Common myeloid progenitor, CD34-positive (primary cell): Measurements from ENCODE around the gene FAM153A. TPM values are rescaled to one million over a fixed set of nuclear protein-coding genes. Genes with fewer than 3 reads are reported as not detected.
"Not testable (repeated sequence)": the region's sequence is repeated elsewhere in the genome, so short reads cannot be mapped to it uniquely, and the experiment has no call there.

Source experiments
- CTCF ChIA-PET: fragments of 350-600 bp; sonication (Branson Sonifier 250); formaldehyde crosslinking; loops from one replicate; lab custom pipeline; 2021; ENCODE audit warnings: antibody characterized with exemption; lab: Charles Lee
- POLR2A ChIA-PET: fragments of 350-600 bp; sonication (Branson Sonifier 250); formaldehyde crosslinking; loops from one replicate; lab custom pipeline; 2021; ENCODE audit warnings: antibody characterized with exemption; lab: Charles Lee
- DNase-seq, 3 donors: peaks; one replicate each; pipeline versions ENCODE4 v3.0.0 to v3.0.0-alpha.2; 2013
- H3K27ac ChIP-seq, 2 experiments: 1 replicate in 1 of 2; 2 replicates in 1 of 2; pipeline ENCODE4 v1.7.0; 2013; ENCODE audit warnings: inconsistent platforms in 2 of 2, low read length in 2 of 2, mild to moderate bottlenecking in 2 of 2, low read depth in 1 of 2, moderate library complexity in 1 of 2; ENCODE audit not compliant: severe bottlenecking in 2 of 2, insufficient read depth in 1 of 2, poor library complexity in 1 of 2
- H3K27me3 ChIP-seq, 5 experiments: replicated peaks in 2 of 5; 1 replicate in 3 of 5; 2 replicates in 2 of 5; pipeline versions ENCODE4 v1.6.1 to v1.7.0; 2013; ENCODE audit warnings: low read length in 4 of 5, mild to moderate bottlenecking in 2 of 5, moderate library complexity in 2 of 5, inconsistent platforms in 1 of 5; ENCODE audit not compliant: insufficient read depth in 5 of 5, control insufficient read depth in 4 of 5
- H3K36me3 ChIP-seq, 4 experiments: 1 replicate in 2 of 4; 2 replicates in 2 of 4; pipeline versions ENCODE4 v1.6.1 to v1.7.0; 2013; ENCODE audit warnings: low read length in 3 of 4, control low read depth in 1 of 4, mild to moderate bottlenecking in 1 of 4; ENCODE audit not compliant: control insufficient read depth in 4 of 4, insufficient read depth in 4 of 4
- H3K4me1 ChIP-seq, 4 experiments: 1 replicate in 3 of 4; 2 replicates in 1 of 4; pipeline versions ENCODE4 v1.6.1 to v1.7.1; 2013; ENCODE audit warnings: low read length in 3 of 4, mild to moderate bottlenecking in 3 of 4, control low read depth in 1 of 4, inconsistent platforms in 1 of 4, moderate library complexity in 1 of 4; ENCODE audit not compliant: control insufficient read depth in 4 of 4, insufficient read depth in 4 of 4; ENCODE audit errors: control extremely low read depth in 1 of 4
- H3K4me3 ChIP-seq, 7 experiments: 1 replicate in 4 of 7; 2 replicates in 3 of 7; pipeline versions ENCODE4 v1.5.1 to v1.7.0; 2013; ENCODE audit warnings: mild to moderate bottlenecking in 7 of 7, low read length in 6 of 7, moderate library complexity in 6 of 7, inconsistent platforms in 2 of 7, low read depth in 2 of 7, control low read depth in 1 of 7; ENCODE audit not compliant: insufficient read depth in 4 of 7, control insufficient read depth in 1 of 7; ENCODE audit errors: extremely low read depth in 1 of 7
- H3K9me3 ChIP-seq, 5 experiments: 1 replicate in 4 of 5; 2 replicates in 1 of 5; pipeline versions ENCODE4 v1.6.1 to v1.7.1; 2013; ENCODE audit warnings: low read length in 4 of 5, mild to moderate bottlenecking in 2 of 5, inconsistent platforms in 1 of 5, low read depth in 1 of 5, moderate library complexity in 1 of 5; ENCODE audit not compliant: control insufficient read depth in 4 of 5, insufficient read depth in 2 of 5; ENCODE audit errors: control extremely low read depth in 1 of 5
- WGBS: methylation state at CpG from one replicate; pipeline ENCODE4 v1.1.5; 2013; ENCODE audit not compliant: insufficient coverage; 5-methylcytosine and 5-hydroxymethylcytosine counted together
- polyA plus RNA-seq: library from polyadenylated mRNA; unstranded; fragments of 120-200 nt; gene quantifications from one replicate; pipeline ENCODE4 v1.2.1, GENCODE V29; 2013

Gene FAM153A
- polyA plus RNA-seq, result 1.0 TPM

GRCh38 chr5:177782792-177783633 is at the start of gene FAM153A:
TSS of gene FAM153A (minus strand) at chr5:177782899.
- no CpG with 5 or more reads among the region's 67 CpGs for WGBS
- H3K27me3 ChIP-seq, H3K4me1 ChIP-seq, CTCF ChIA-PET, POLR2A ChIA-PET, H3K27ac ChIP-seq, H3K36me3 ChIP-seq, H3K9me3 ChIP-seq: not testable (repeated sequence)
- peak in 2 of 3 donors; percentile 1 to 6 for DNase-seq
- H3K4me3 ChIP-seq, result peak within 1 kb of the TSS in 1 of 7 experiments; percentile 55

DNA sequence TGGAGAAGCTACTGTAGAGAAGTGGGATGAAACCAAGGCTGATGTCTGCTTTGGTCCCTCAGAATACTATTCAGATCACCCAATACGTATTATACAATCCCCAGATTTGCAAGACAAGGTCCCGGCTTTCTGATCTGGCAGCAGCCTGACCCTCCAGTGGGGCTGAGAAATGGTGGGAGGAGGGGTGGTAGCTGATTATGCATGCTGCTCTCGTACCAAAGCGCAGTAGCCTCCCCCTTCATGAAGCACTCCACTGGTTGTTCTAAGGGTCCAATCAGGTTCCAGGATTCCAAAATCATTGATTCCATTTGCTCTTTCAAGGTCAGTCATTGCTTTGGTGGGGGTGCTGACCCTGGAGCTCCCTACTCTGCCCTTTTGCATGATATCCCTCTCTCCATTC is 49.6 kb upstream of the FAM153A start:
- H3K4me3 ChIP-seq, H3K27ac ChIP-seq, H3K4me1 ChIP-seq, H3K9me3 ChIP-seq, CTCF ChIA-PET, POLR2A ChIA-PET, H3K36me3 ChIP-seq, H3K27me3 ChIP-seq, DNase-seq: not testable (repeated sequence)
- no CpG with 5 or more reads among the region's 4 CpGs for WGBS

GRCh38 chr5:177826073-177826472 is 43.4 kb upstream of the FAM153A start:
- CTCF ChIA-PET, result not testable (repeated sequence)

DNA sequence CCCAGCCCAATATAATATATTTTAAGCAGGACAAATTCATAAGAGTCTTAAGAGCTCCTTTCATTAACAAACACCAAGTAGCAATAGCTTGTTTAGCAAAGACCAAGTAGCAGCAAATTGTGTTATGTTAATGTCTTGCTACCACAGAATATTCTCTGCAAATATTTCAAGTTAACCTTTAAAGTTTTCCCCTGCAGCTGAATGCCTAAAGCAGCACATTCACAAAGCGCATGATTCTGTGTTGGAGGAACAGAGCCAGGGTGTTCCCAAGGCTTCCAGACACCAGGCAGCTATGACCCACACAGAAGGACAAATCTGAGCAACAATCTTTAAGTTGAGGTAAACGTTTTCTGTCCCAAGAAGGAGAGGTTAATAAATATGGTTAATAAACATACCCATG is 42.1 kb upstream of the FAM153A start:
- H3K4me1 ChIP-seq, H3K4me3 ChIP-seq, H3K27ac ChIP-seq, CTCF ChIA-PET, POLR2A ChIA-PET, DNase-seq, H3K9me3 ChIP-seq, H3K36me3 ChIP-seq, H3K27me3 ChIP-seq: not testable (repeated sequence)
- WGBS, result no CpG with 5 or more reads among the region's 2 CpGs

More at GRCh38 chr5:177826073-177826472, 43.4 kb upstream of the FAM153A start:
- H3K9me3 ChIP-seq, H3K27me3 ChIP-seq, DNase-seq, H3K36me3 ChIP-seq, H3K4me1 ChIP-seq, H3K27ac ChIP-seq, POLR2A ChIA-PET, H3K4me3 ChIP-seq: not testable (repeated sequence)
- no CpG with 5 or more reads among the region's 4 CpGs for WGBS

DNA sequence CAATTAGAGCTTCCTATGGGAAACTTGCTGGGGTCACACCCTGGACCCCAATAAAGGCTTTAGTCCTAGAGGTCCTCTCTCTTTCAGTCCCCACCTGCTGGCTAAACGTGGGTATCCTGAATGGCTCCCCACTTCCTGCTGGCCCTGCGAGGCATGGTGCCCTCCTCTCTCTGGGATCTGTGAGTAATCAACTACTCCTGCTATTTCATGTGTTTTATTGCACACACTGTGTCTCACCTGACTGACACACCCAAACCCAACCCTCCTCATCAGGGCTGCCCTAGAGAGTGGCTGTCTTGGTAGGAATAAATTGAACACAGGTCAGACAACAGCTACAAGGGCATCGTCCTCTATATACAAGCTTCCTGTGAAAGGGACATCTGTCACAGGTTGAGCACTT is 39.8 kb upstream of the FAM153A start:
- POLR2A ChIA-PET, H3K9me3 ChIP-seq, H3K4me3 ChIP-seq, H3K36me3 ChIP-seq, H3K27me3 ChIP-seq, CTCF ChIA-PET, DNase-seq, H3K4me1 ChIP-seq, H3K27ac ChIP-seq: not testable (repeated sequence)
- no CpG with 5 or more reads among the region's 3 CpGs for WGBS

GRCh38 chr5:177819664-177820063 is 37.0 kb upstream of the FAM153A start:
- DNase-seq, CTCF ChIA-PET, H3K9me3 ChIP-seq, H3K4me3 ChIP-seq, POLR2A ChIA-PET, H3K27ac ChIP-seq, H3K27me3 ChIP-seq, H3K4me1 ChIP-seq, H3K36me3 ChIP-seq: not testable (repeated sequence)
- no CpG with 5 or more reads among the region's 1 CpG for WGBS

- DNase-seq, H3K4me3 ChIP-seq, H3K27ac ChIP-seq, CTCF ChIA-PET, H3K36me3 ChIP-seq, H3K4me1 ChIP-seq, H3K27me3 ChIP-seq, POLR2A ChIA-PET, H3K9me3 ChIP-seq: not testable (repeated sequence)
- no CpG with 5 or more reads among the region's 2 CpGs for WGBS
Measured at GRCh38 chr5:177812814-177813425, 30.2 kb upstream of the FAM153A start.
